NCI-H82 (cell line): ENCODE measurements around the gene TMEM120A.

Source experiments
- DNase-seq: peaks from one replicate; lab custom pipeline; 2025; lab: John Stamatoyannopoulos, UW

TMEM120A gene

GRCh38 chr7:75957021-75957736 is 37.2 kb downstream of the TMEM120A start:
- no peak for DNase-seq

- no peak for DNase-seq
Observed at GRCh38 chr7:75955331-75955955, 39.0 kb downstream of the TMEM120A start.

- DNase-seq, result no peak
Observed at GRCh38 chr7:75953931-75954330, 40.5 kb downstream of the TMEM120A start.

- no peak for DNase-seq
Observed at GRCh38 chr7:75953431-75953830, 41.0 kb downstream of the TMEM120A start.

GRCh38 chr7:75951506-75951905 is 42.9 kb downstream of the TMEM120A start:
- DNase-seq, result no peak

- DNase-seq, result no peak
Observed at GRCh38 chr7:75950111-75950681, 44.2 kb downstream of the TMEM120A start.

GRCh38 chr7:75948179-75948578 is 46.2 kb downstream of the TMEM120A start:
- no peak for DNase-seq

GRCh38 chr7:75946207-75946855 is 48.1 kb downstream of the TMEM120A start:
- DNase-seq, result no peak

- no peak for DNase-seq
Observed at GRCh38 chr7:75945297-75946168, 48.9 kb downstream of the TMEM120A start.

- no peak for DNase-seq
Observed at GRCh38 chr7:75944507-75944906, 49.9 kb downstream of the TMEM120A start.

- DNase-seq, result no peak
Observed at GRCh38 chr7:75943864-75944263, 50.5 kb downstream of the TMEM120A start.

GRCh38 chr7:75938921-75939320 is 55.5 kb downstream of the TMEM120A start:
- no peak for DNase-seq

- no peak for DNase-seq
Observed at GRCh38 chr7:75937958-75938786, 56.2 kb downstream of the TMEM120A start.
